HG02938 (cell line): ENCODE data around the gene CD6.

ENCODE experiments used
- ATAC-seq: cut with Tn5 transposase; IDR thresholded peaks from one replicate; pipeline ENCODE4 v1.9.1; 2021; ENCODE audit warnings: mild to moderate bottlenecking, moderate library complexity; ENCODE audit not compliant: unreplicated experiment

Gene CD6

DNA sequence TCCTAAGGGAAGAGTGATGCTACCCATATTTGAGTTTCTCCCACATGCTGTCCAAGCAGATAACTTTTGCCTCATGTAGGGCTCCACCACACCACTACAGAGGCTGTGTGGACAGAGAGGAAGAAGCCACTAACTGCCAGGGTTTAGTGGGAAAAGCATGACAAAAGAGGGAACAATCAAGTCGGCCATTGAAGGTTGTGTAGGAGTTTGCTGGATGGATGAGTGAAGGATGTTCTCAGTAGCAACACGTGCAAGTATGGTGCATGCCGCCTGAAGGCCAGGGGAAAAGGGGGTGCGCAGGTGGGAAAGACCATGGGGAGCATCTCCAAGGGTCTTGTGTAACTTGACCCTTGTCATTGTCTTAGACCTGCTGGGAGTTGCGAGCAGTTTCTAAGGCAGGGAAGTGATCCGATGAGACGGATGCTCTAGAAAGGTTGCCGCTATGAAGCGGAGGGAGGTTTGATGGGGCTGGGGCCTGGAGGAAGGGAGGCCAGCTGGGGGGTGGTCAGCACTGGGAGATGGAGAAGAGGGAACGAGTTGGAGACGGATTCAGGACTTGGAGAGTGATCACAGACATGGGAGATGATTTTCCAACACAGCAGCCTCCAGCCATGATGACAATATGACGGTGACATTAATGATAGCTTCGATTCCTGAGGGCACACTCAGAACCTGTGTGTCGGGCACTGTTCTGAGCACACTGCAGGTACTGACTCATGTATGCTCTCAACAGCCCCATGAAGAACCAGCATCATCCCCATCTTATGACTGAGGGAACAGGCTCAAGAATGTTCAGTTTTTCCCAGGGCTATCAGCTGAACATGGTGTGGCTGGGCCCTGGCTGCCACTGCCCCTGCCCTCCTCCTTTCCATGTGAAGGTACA lies 53.7 kb downstream of the CD6 start:
- ATAC-seq = no peak

DNA sequence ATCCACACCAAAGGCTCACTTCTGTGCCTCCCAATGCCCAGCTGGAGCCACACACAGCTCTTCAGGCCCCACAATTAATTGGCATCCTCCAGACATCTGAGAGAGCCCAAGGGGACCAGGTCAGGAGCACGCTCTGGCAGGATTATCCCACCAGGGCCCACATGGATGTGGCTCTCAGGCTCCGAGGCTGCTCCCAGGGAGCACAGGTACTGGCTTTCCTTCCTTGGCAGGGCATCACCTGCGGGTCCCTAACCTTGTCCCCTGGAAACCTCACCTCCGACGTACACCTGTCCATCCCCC lies 54.3 kb downstream of the CD6 start:
- ATAC-seq = no peak

DNA sequence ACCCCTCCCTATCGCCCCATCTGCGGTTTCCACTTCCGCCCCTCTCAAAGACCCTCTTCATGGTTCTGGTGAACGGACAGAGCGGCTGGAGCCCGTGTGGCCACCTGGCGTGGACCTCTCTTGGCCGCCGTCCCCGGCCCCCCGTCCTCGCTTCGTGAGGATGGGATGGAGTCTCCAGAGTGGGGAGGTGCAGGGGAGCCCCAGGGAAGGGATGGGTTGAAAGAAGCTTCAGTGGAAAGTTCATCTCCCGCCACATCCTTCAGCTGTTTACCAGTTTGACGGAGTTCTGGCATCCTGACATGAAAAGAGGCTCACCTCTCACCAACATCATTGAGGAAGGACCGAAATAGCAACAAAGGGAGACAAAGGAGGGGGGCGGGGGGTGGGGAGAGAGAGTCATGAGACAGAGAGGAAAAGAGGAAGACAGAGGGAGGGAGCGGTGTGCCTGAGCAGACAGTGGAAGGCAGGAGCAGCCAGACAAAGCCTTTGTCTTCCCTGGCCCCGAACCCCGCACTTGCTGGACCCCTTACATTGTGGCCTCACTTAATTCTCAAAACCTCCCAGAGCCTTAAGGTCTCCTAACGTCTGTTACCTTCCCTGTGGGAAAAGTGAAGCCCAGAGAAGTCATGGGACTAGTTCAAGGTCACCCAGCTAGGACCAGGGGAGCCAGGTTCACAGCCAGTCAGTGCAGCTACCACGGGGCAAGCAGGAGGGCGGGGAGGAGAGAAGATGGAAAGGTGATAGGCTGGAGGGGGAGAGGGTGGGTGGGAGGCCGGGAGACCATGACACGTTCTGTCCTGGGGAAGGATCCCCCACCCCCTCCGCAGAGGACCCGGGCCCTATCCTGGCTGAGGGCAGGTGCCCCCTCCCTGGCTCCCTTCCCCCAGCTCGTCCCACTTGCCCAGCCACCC lies 54.9 kb downstream of the CD6 start:
- ATAC-seq = no peak

DNA sequence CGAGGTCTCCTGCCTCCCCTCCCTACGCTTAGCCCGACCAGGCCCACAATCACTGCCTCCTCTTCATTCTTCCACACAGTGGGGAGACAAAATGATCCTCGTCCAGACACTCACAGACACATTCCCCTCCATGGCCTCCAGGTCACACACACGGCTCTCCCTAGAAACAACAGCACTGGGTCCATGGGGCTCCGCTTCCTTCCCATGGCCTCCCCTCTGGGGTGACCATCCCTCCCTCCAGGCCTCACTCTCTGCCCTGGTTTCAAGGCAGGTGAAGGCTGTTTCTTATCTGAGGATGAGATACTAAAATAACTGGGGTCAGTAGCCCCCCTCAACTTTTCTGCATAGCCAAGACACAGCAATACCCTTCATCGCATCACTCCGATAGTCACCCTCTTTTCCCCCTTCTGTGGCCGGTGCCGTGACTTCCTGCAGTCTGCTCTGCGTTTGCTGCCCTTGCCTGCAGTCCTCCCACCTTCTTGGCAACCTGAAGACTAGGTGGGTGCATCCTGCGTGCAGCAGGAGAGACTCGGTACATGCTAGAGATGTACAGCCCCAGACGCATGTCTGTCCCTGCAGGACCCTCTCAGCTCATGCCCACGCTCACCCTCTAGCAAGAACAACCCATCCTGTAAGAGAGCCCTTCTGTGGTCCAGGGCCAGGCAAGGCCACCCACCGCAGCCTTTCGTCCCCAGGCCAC lies 55.8 kb downstream of the CD6 start:
- ATAC-seq = no peak

DNA sequence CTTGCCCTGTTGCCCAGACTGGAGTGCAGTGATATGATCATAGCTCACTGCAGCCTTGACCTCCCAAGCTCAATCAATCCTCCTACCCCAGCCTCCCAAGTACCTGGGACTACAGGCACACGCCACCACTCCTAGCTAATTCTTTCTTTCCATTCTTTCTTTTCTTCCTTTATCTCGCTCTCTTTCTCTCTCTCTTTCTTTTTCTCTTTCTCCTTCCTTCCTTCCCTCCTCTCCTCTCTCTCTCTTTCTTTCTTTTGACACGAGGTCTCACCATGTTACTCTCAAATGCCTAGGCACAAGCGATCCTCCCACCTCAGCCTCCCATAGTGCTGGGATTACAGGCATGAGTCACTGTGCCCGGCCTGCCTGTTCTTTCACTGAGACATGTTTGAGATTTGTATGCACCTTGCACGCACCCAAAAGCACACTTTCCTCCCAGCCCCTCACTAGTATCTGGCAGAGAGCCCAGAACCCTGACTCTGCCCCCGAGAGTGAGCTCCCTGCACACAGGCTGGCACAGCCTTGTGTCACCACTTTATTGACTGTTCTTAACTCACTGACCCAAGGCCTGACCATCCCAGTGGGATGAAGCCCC lies 56.8 kb downstream of the CD6 start:
- ATAC-seq = peak; percentile 70

DNA sequence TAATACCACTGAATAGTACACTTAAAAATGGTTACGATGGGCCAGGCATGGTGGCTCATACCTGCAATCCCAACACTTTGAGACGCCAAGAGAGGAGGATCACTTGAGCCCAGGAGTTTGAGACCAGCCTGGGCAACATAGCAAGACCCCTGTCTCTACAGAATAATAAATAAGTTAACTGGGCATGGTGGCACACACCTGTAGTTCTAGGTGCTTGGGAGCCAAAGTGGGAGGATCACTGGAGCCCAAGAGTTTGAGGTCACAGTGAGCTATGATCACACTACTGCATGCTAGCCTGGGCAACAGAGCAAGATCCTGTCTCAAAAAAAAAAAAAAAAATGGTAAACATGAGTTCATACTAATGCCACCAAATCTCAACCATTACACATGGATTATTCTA lies 61.3 kb downstream of the CD6 start:
- ATAC-seq = no peak

DNA sequence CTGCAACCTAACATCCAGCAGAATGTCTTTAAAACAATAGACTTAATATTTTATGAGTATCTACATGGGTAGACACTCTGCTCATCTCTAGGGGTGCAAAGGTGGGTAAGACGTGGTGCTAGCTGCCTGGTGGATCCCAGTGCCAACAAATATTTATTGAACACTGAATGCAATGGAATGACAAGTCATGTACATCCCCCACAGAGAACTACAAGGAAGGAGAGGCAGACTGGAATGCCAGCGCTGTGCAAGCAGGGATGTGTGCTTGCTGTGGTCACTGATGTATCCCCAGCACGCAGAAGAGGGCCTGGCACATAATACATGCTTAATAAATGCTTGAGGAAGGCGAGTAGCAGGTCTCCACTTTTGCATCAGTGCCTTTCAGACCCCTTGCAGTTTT lies 61.9 kb downstream of the CD6 start:
- no peak for ATAC-seq

DNA sequence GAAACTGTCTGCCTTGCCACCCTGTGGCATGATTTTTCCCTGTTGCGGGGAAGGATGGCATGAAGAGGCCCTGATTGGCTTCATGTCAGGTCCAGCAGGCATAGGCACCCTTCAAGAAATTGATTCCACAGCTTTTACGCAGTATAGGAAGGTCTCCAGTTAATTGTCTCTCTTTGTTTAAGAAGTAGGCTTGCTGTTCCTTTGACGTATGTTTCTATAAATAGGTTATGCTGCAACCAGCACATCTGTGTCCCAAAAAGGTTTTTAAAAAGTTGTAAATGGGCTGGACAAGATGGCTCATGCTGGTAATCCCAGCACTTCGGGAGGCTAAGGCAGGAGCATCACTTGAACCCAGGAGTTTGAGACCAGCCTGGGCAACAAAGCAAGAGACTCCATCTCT lies 62.6 kb downstream of the CD6 start:
- no peak for ATAC-seq

DNA sequence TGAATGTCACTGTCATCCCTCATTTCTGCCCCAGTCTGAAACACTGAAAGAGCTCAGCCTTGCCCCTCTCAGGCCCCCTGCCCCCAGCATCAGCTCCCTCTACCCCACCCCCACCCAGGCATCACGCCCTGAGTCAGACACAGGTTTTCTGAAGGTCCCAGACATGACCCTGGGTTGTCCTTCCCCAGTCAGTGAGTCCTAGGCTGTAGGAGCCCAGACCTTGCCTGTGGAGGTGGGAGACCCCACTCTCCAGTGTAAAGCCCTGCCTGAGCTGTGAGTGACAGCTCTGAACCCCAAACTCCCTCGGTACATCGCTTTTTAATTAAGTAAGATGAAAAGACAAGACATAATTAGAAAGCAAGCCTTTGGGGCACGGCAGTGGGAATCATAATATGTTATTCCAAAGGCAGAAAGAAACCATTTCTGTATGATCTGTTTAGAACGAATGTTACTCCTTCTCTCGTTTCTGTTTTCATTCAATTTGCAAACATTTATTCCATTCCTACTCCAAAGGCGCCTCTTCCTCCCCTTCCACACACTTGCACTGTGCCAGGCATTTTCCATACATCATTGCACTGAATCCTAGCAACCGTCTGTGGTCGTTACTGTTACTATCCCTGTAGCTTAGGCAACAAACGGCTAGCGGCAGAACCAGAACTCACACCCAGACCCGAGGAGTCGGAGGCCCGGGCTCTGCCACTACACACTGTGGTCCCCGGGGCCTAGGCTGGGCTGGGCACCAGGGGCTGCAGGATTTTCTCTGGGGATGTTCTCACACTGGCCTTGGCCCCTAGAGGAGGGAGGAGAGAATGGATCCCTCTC lies 63.4 kb downstream of the CD6 start:
- ATAC-seq = no peak

DNA sequence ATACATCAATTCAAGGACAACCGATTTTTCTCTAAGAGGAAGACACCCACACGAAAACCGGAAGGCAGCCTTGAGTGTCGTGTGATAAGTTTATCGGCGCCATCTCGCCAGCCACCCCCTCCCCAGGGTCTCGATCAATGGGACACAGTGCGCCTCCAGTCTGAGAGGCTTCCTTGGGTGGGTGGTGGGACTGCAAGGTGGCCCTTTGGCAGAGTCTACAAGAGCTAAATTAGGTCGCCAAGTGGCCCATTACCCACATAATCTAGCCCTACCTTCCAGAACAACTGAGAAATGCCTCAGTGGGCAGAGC lies 64.0 kb downstream of the CD6 start:
- ATAC-seq = no peak

DNA sequence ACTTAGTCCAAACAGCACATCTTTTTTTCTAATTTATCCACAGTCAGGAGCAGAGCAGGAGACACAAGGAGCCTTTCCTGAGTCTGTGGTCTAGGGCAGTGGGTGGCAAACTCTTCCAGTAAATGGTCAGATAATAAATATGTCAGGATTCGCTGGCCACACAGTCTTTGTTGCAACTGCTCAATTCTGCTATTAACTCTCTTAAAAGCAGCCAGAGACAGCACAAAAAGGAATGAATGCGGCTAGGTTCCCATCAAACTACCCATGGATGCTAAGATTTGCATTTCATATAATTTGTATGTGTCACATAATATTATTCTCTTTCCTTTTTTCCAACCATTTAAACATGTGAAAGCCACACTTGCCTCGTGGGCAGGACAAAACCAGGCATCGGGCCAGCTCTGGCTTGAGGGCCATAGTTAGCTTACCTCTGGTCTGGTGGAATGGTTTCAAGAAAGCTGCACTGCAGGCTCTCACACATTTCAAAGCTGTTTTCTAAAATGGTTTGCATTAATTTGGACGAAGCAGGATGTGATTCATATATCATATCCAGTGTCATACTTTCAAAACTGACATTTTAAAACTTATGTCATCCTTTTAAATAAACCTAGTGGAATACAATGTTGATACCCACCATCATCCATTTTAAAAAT lies 66.1 kb downstream of the CD6 start:
- ATAC-seq = no peak

DNA sequence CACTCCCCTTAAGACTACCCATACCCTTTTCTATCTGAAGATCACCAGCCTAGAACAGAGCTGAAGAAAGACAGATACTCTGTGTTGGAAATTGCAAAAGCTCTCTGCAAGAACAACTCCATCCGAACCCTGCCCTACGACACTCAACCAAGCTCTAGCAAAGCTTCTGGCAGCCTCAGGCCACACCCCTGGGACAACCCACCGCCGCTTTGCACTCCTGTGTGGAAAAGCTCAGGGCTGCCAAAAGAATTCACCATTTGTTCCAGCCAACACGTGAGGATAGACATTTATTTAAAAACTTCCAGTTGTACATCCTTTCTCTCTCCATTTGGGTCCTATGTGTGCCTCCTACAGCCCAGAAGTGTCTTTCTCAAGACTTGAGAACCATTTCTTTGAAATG lies 68.4 kb downstream of the CD6 start:
- ATAC-seq = no peak

DNA sequence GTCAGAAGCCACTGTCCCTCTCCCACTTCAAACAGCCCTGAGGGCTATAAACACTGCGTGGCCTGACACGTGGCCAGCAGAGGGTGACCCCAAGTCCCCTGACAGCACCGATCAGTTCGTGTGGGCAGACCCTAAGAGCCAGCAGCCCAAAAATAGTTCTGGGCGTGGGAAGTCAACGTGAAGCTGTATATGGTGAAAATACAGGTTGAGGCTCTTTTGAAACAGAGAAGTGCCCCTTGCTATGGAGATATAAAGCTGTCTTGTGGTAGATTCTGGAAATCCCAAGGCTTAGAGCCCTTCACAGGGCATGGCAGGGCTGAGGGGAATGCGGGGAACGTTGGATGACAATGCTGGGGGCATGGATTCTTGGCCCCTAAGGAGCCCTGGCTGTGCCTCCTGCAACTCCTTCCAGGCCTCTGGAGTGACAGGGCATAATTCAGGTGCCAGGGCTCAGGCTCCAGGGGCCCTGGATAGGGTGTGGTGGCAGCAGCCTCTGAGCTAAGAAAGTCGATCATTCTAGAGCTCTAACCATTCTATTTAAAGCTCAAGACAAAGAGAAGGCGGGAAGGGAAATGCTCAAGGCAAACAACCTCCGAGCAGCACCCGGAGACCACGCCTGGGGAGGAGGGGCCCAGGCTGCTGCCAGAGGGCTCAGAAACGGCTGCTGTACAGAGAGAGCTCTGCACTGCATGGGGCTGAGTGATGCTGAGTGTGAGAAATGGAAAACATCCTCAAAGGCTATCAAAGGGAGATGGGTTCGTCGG lies 70.5 kb downstream of the CD6 start:
- peak; percentile 92 for ATAC-seq

DNA sequence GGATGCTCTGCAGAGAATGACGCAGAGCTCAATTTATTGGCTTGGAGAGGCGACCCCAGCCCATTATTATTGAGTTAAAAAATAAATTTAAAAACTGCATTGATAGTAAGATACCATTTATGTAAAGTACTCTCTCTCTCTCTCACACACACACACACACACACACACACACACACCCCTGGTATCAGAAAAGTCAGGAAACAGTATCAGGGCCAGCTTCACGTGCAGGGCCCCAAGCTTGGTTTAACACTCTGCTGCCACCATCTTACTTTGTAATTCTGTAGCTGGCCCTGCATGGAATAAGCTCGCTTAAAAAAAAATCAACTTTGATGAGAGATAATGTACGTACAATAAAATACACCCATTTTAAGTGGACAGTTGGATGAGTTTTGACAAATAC lies 71.1 kb downstream of the CD6 start:
- no peak for ATAC-seq

DNA sequence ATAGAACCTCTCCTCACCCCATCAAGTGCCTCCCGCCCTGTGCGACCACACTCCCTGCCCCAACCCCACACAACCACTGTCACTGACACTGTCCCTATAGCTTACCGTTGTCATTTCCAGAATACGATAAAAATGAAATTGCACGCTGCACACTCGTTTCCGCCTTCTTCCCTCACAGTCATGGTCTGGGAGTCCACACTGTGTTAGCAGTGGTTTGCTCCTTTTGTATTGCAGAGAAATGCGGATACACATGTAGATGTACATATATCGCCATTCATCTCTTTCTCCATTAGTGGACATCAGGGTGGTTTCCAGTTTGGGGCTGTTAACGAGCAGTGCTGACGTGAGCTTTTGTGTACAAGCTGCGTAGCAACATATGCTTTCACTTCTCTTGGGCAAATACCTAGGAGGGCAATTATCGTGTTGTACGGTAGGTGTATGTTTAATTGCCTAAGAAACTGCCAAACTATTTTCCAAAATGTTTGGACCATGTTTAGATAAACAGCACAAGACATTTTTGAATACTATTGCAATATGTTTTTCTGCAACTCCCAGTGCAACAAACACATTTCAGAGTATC lies 71.6 kb downstream of the CD6 start:
- ATAC-seq = no peak

DNA sequence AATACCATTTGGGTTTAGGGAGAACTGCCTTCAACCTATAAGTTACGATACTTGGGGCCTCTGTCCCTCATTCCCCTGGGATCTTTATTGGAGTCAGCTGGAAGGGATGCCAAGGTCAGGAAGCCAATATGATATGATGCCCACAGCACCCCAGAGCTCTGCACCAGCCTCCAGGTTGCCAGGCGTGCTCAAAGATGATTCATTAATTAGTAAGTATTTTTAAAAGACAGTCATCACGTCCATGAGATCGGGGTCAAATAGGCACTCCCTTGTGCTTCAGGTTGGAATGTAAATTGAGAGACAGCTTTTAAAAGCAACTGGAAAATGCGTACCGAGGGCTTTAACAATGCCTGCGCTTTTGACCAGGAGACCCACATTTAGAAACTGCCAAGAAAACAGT lies 73.8 kb downstream of the CD6 start:
- ATAC-seq = no peak

DNA sequence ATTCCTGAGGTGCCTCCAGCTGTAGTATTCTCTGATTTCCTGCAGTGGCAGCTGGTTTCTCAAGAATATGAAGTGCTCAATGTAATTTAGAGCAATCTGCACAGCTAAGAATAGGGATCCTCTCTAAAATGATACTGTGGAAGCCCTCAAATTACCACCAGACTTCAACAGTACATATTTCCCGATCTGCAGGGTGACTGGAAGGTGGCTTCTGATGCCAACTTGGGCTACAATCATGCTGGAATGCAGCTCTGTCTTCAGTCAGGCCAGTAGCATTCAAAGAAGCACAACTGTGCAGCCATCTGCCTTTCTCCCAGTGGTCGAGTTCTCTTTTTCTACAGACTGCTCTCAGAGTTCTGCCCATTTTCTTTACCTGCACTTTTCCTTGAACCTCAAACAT lies 75.4 kb downstream of the CD6 start:
- ATAC-seq = no peak

DNA sequence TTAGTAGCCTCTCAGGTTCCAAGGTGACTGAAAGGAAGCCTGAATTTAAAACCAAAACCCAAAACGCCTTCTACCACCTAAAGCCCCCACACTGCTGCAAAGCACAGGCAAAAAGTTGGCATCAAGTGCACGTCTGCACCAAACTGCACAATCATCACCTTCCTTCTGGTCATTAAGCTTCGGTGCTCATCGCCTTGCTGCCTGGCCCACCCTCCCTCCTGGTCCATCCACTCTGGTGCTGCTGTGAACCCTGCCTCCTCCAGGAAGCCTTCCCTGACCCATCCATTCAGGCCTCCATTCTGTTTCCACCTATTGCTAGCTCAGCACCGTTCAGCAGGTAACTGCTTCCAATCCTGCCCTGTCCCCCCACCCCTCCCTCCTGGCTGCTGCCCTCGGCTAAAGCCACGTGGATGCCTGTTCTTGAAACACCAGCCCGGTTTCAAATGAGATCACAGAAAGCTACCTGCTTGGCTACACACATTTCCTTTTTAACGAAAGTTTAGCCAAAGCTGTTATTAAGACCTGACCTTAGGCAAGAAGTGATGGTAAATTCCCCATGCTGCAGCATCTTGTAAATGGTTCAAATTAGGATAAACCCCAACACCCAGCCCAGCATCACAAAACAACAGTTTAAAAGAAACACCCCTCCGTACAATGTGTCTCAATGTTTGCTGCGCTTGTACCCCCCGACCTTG lies 77.0 kb downstream of the CD6 start:
- ATAC-seq = no peak

DNA sequence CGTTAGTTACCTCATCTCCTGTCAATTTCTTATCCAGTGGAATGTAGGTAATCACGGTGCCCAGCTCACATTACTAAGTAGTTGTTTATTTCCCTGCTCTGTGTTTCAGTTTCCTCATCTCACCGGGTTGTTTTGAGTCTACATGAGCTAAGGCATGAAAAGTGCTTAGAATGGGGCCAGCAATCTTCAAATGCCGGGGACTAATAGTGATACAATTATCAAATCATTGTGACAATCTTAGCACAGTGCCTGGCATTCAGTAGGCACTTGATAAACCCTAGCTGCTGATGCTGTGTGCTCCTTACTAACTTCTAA lies 77.5 kb downstream of the CD6 start:
- ATAC-seq = no peak
